Endothelial cell of umbilical vein (primary cell): ENCODE results near the gene TTLL5. TPM values are rescaled to one million over a fixed set of nuclear protein-coding genes. Genes with fewer than 3 reads are reported as not detected.
A peak's percentile ranks its signal among the peaks of the same experiment; 100 is the strongest.

Experiments
- BruUV-seq: library from RNA; stranded (reverse); fragments of 400-500 nt; replicated peaks from 2 replicates; lab custom pipeline; 2021; lab: Mats Ljungman, UMichigan
- CTCF ChIA-PET: fragments of 300-600, 350-600 bp; sonication (Branson Sonifier 250); formaldehyde crosslinking; loops from one replicate; lab custom pipeline; 2021; ENCODE audit warnings: antibody characterized with exemption, inconsistent platforms; lab: Charles Lee
- POLR2A ChIA-PET: fragments of 300-600, 350-600 bp; sonication (Branson Sonifier 250); formaldehyde crosslinking; loops from one replicate; lab custom pipeline; 2021; ENCODE audit warnings: antibody characterized with exemption, inconsistent platforms; lab: Charles Lee
- DNase-seq: peaks from one replicate; pipeline ENCODE4 v3.0.0-alpha.2; 2011; ENCODE audit warnings: low read depth, low spot score
- FAIRE-seq: peaks from 2 replicates; lab custom pipeline; 2011; peaks lifted over from hg19 to GRCh38; lab: Jason Lieb, UNC
- H2AFZ ChIP-seq: 2 replicates; pipeline ENCODE4 v1.6.0; 2012; ENCODE audit warnings: low read depth, low read length, control low read depth, inconsistent platforms
- H3K27ac ChIP-seq: 2 replicates; pipeline ENCODE4 v1.5.1; 2011; ENCODE audit warnings: low read depth, mild to moderate bottlenecking, control low read depth, low read length, moderate library complexity; ENCODE audit not compliant: insufficient read depth
- H3K27me3 ChIP-seq, 2 experiments: 2 replicates each; pipeline versions ENCODE4 v1.6.0 to v1.6.1; 2011; ENCODE audit warnings: low read length in 2 of 2, mixed read lengths in 1 of 2; ENCODE audit not compliant: control insufficient read depth in 2 of 2, insufficient read depth in 2 of 2
- H3K36me3 ChIP-seq, 2 experiments: 2 replicates in 1 of 2; 3 replicates in 1 of 2; pipeline ENCODE4 v1.5.1; 2011; ENCODE audit warnings: low read length in 2 of 2, mild to moderate bottlenecking in 1 of 2, moderate library complexity in 1 of 2; ENCODE audit not compliant: control insufficient read depth in 2 of 2, insufficient read depth in 2 of 2; ENCODE audit errors: extremely low read depth in 1 of 2
- H3K4me1 ChIP-seq: 3 replicates; pipeline ENCODE4 v1.5.1; 2011; ENCODE audit warnings: mild to moderate bottlenecking, low read length; ENCODE audit not compliant: control insufficient read depth, insufficient read depth; ENCODE audit errors: extremely low read depth
- H3K4me2 ChIP-seq: 2 replicates; pipeline ENCODE4 v1.6.1; 2011; ENCODE audit warnings: low read length, control low read depth, mixed read lengths; ENCODE audit not compliant: insufficient read depth
- H3K4me3 ChIP-seq, 3 experiments: fragments of 200-600 bp in 1 of 3; sonication (generic), shearing (Covaris generic) in 1 of 3; replicated peaks in 1 of 3; 2 replicates each; pipeline ENCODE4 v1.5.1; 2011 to 2016; ENCODE audit warnings: control low read depth in 3 of 3, low read length in 3 of 3, mild to moderate bottlenecking in 2 of 3, inconsistent platforms in 1 of 3, low read depth in 1 of 3, moderate library complexity in 1 of 3; ENCODE audit not compliant: insufficient read depth in 1 of 3
- H3K79me2 ChIP-seq: 2 replicates; pipeline ENCODE4 v1.6.0; 2012; ENCODE audit warnings: low read length, inconsistent platforms; ENCODE audit not compliant: control insufficient read depth, insufficient read depth
- H3K9ac ChIP-seq: replicated peaks from 2 replicates; pipeline ENCODE3; 2011; ENCODE audit warnings: low read length, control low read depth; ENCODE audit not compliant: insufficient read depth; ENCODE audit errors: extremely low read depth
- H3K9me1 ChIP-seq: replicated peaks from 3 replicates; pipeline ENCODE4 v1.6.0; 2011; ENCODE audit warnings: mild to moderate bottlenecking, low read length; ENCODE audit not compliant: control insufficient read depth, insufficient read depth; ENCODE audit errors: extremely low read depth
- H3K9me3 ChIP-seq: replicated peaks from 2 replicates; pipeline ENCODE4 v1.5.1; 2012; ENCODE audit warnings: low read length, inconsistent platforms; ENCODE audit not compliant: control insufficient read depth, insufficient read depth
- H4K20me1 ChIP-seq: replicated peaks from 2 replicates; pipeline ENCODE3; 2011; ENCODE audit warnings: mild to moderate bottlenecking, low read length; ENCODE audit not compliant: control insufficient read depth, insufficient read depth; ENCODE audit errors: extremely low read depth
- CTCF ChIP-seq, 2 donors: IDR thresholded peaks; 1 replicate in 1 of 2; 2 replicates in 1 of 2; pipeline ENCODE4 v1.5.1; 2011; ENCODE audit warnings: low read length in 2 of 2, mild to moderate bottlenecking in 2 of 2, moderate library complexity in 2 of 2, control low read depth in 1 of 2, inconsistent platforms in 1 of 2, low read depth in 1 of 2; ENCODE audit not compliant: insufficient read depth in 1 of 2; ENCODE audit errors: extremely low read depth in 1 of 2
- EZH2 ChIP-seq: IDR thresholded peaks from 2 replicates; pipeline ENCODE4 v1.6.1; 2012; ENCODE audit warnings: borderline replicate concordance, low read depth, mild to moderate bottlenecking, moderate library complexity, low read length, inconsistent platforms; ENCODE audit not compliant: severe bottlenecking
- FOS ChIP-seq: IDR thresholded peaks from 2 replicates; pipeline ENCODE4 v1.6.1; 2011; ENCODE audit warnings: mild to moderate bottlenecking, low read length, moderate library complexity, borderline replicate concordance; ENCODE audit not compliant: insufficient read depth
- GATA2 ChIP-seq: IDR thresholded peaks from 2 replicates; pipeline ENCODE4 v1.7.0; 2011; ENCODE audit warnings: low read depth, mild to moderate bottlenecking, moderate library complexity, mixed read lengths, low read length; ENCODE audit not compliant: insufficient read length, insufficient read depth
- JUN ChIP-seq: IDR thresholded peaks from 2 replicates; pipeline ENCODE4 v1.6.1; 2011; ENCODE audit warnings: borderline replicate concordance, low read depth; ENCODE audit not compliant: insufficient read length, insufficient read depth
- MAX ChIP-seq: IDR thresholded peaks from 2 replicates; pipeline ENCODE4 v1.6.1; 2011; ENCODE audit not compliant: insufficient read depth, insufficient read length
- MYC ChIP-seq: IDR thresholded peaks from one replicate; pipeline ENCODE4 v1.6.1; 2011; ENCODE audit warnings: mild to moderate bottlenecking, low read depth, low read length
- POLR2A ChIP-seq: IDR thresholded peaks from 2 replicates; pipeline ENCODE4 v1.6.1; 2012; ENCODE audit warnings: low read depth, mild to moderate bottlenecking, control low read depth, low read length
- POLR2AphosphoS5 ChIP-seq: IDR thresholded peaks from 2 replicates; pipeline ENCODE4 v1.6.1; 2012; ENCODE audit warnings: low read depth, mild to moderate bottlenecking, control low read depth, low read length, moderate library complexity; ENCODE audit not compliant: insufficient read depth
- dilution Hi-C: fragments of 300-500 bp; cut with MboI; formaldehyde crosslinking; loops from one replicate; pipeline ENCODE4 v1.15.0; 2019; ENCODE audit warnings: low sequenced_read_pairs; ENCODE audit not compliant: extremely low pct_ligation_motif_present
- intact Hi-C: fragments of 100-400 bp; cut with micrococcal nuclease; formaldehyde crosslinking; loops from one replicate; pipeline ENCODE4 v1.10.0; 2022
- polyA plus RNA-seq, 4 experiments: library from polyadenylated mRNA; depleted of rRNA in 3 of 4; stranded (reverse) in 3 of 4; unstranded in 1 of 4; fragments of >200 nt; gene quantifications; 2 replicates each; pipeline versions ENCODE4 v1.2.1 to v1.2.3, GENCODE V29; 2011 to 2012; ENCODE audit warnings: missing spikeins in 1 of 4
- total RNA-seq: library from RNA; stranded (reverse); gene quantifications from 2 replicates; pipeline ENCODE4 v1.2.3, GENCODE V29; 2021

Gene TTLL5
- total and polyA plus RNA-seq, 2 donors (not counting 3 experiments of a cell fraction or from before 2014, with no cell fraction given) = 33.2 to 93.6 TPM

- DNase-seq = no peak
- H3K4me1 ChIP-seq = no peaks in the 10 kb centered on the region
- H3K36me3 ChIP-seq = no peaks in the 10 kb centered on the region
- no peaks in the 10 kb centered on the region for H3K79me2 ChIP-seq
- ChIA-PET POLR2A (no interaction called here), CTCF (interaction anchor here (0.6 to 4.4 kb wide), 6 partner anchors 10 to 261 kb away, joined by 3 to 26 read pairs (median 6); partner anchors contain the start of gene TGFB3)
- no peak overlapping the region for H3K4me2 ChIP-seq
- BruUV-seq = no TSS peak
- no peak overlapping the region for H3K9ac ChIP-seq
- intact Hi-C loops (no loop called here), dilution Hi-C loops (no loop called here)
- FAIRE-seq = peak; percentile 21
- H3K27me3 ChIP-seq = no peaks in the 10 kb centered on the region
- no peak overlapping the region for H3K4me3 ChIP-seq
- TF ChIP-seq EZH2 = no peak
- TF ChIP-seq GATA2 = no peak
- TF ChIP-seq POLR2AphosphoS5 = no peak
- TF ChIP-seq MAX = no peak
- TF ChIP-seq CTCF (IDR thresholded peaks at IDR 0.05; ENCODE audit: extremely low read depth in 1 of 2, insufficient read depth in 1 of 2, low read depth in 1 of 2, low read length in 2 of 2) = no peak
- TF ChIP-seq MYC = no peak
- no peak for TF ChIP-seq POLR2A
- no peak for TF ChIP-seq FOS
- no peak for TF ChIP-seq JUN
- no peaks in the 10 kb centered on the region for H3K9me1 ChIP-seq
- H2AFZ ChIP-seq = no peak overlapping the region
- H3K27ac ChIP-seq = no peak overlapping the region
- no peaks in the 10 kb centered on the region for H4K20me1 ChIP-seq
- no peaks in the 10 kb centered on the region for H3K9me3 ChIP-seq
These were observed 308.8 kb downstream of the TTLL5 start for GRCh38 chr14:75969891-75970290.
